HFF-Myc (cell line): ENCODE measurements around the gene RHEX.

Source experiments
- DNase-seq: peaks from one replicate; pipeline ENCODE4 v3.0.0-alpha.2; 2011; ENCODE audit warnings: low read depth; ENCODE audit errors: extremely low read depth
- H3K4me3 ChIP-seq: replicated peaks from 2 replicates; pipeline ENCODE4 v1.5.1; 2011; ENCODE audit warnings: low read depth, mild to moderate bottlenecking, control low read depth, low read length
- CTCF ChIP-seq: IDR thresholded peaks from 2 replicates; pipeline ENCODE4 v1.5.1; 2012; ENCODE audit warnings: mild to moderate bottlenecking, low read depth, low read length, control low read depth; ENCODE audit errors: missing control alignments

RHEX gene

GRCh38 chr1:206111271-206111927, 58.4 kb downstream of the RHEX start:
- no peak for DNase-seq
- no peak overlapping the region for H3K4me3 ChIP-seq
- TF ChIP-seq CTCF = no peak

GRCh38 chr1:206112600-206113301, 59.8 kb downstream of the RHEX start:
- TF ChIP-seq CTCF = no peak
- no peak for DNase-seq
- H3K4me3 ChIP-seq = no peak overlapping the region

- H3K4me3 ChIP-seq = no peak overlapping the region
- no peak for DNase-seq
- no peak for TF ChIP-seq CTCF
Observed at GRCh38 chr1:206114692-206115640, 62.0 kb downstream of the RHEX start.

GRCh38 chr1:206115791-206116190, 62.8 kb downstream of the RHEX start:
- DNase-seq = no peak
- no peak for TF ChIP-seq CTCF
- no peak overlapping the region for H3K4me3 ChIP-seq

- no peak for DNase-seq
- H3K4me3 ChIP-seq = no peak overlapping the region
- no peak for TF ChIP-seq CTCF
Observed at GRCh38 chr1:206116191-206116872, 63.4 kb downstream of the RHEX start.

GRCh38 chr1:206116873-206117150, 63.8 kb downstream of the RHEX start:
- DNase-seq = no peak
- no peak overlapping the region for H3K4me3 ChIP-seq
- TF ChIP-seq CTCF = no peak
